Hepatocyte (in vitro differentiated cells): ENCODE measurements around the gene FRMD4B. TPM values are rescaled to one million over a fixed set of nuclear protein-coding genes. Genes with fewer than 3 reads are reported as not detected.

ENCODE experiments used
- DNase-seq: peaks from one replicate; pipeline ENCODE4 v3.0.0-alpha.2; 2016; ENCODE audit warnings: low spot score
- H2AFZ ChIP-seq: fragments of 200-600 bp; sonication (generic); 2 replicates; pipeline ENCODE4 v1.6.0; 2016; ENCODE audit warnings: antibody characterized with exemption, mild to moderate bottlenecking
- H3K27ac ChIP-seq: fragments of 200-600 bp; sonication (generic); 2 replicates; pipeline ENCODE4 v1.5.1; 2016; ENCODE audit warnings: mild to moderate bottlenecking
- H3K27me3 ChIP-seq: fragments of 200-600 bp; sonication (generic); 2 replicates; pipeline ENCODE4 v1.6.1; 2016
- H3K36me3 ChIP-seq: fragments of 200-600 bp; sonication (generic); replicated peaks from 2 replicates; pipeline ENCODE4 v1.5.1; 2016; ENCODE audit warnings: low read depth; ENCODE audit not compliant: insufficient read depth
- H3K4me1 ChIP-seq: fragments of 200-600 bp; sonication (generic); 2 replicates; pipeline ENCODE4 v1.5.1; 2016; ENCODE audit warnings: mild to moderate bottlenecking, moderate library complexity; ENCODE audit not compliant: insufficient read depth
- H3K4me2 ChIP-seq: fragments of 200-600 bp; sonication (generic); 2 replicates; pipeline ENCODE4 v1.6.0; 2016
- H3K4me3 ChIP-seq: fragments of 200-600 bp; sonication (generic); 2 replicates; pipeline ENCODE4 v1.5.1; 2016; ENCODE audit warnings: mild to moderate bottlenecking
- H3K79me2 ChIP-seq: fragments of 200-600 bp; sonication (generic); 2 replicates; pipeline ENCODE4 v1.6.0; 2017; ENCODE audit warnings: mild to moderate bottlenecking
- H3K9me2 ChIP-seq: fragments of 200-600 bp; sonication (generic); replicated peaks from 2 replicates; pipeline ENCODE4 v1.6.0; 2017; ENCODE audit warnings: mild to moderate bottlenecking; ENCODE audit not compliant: insufficient read depth
- H3K9me3 ChIP-seq: fragments of 200-600 bp; sonication (generic); 2 replicates; pipeline ENCODE4 v1.5.1; 2016; ENCODE audit warnings: low read depth, mild to moderate bottlenecking
- H4K20me1 ChIP-seq: fragments of 200-600 bp; sonication (generic); 2 replicates; pipeline ENCODE4 v1.6.0; 2016; ENCODE audit warnings: mild to moderate bottlenecking; ENCODE audit not compliant: insufficient read depth, poor library complexity, severe bottlenecking
- EZH2 ChIP-seq: fragments of 200-600 bp; sonication (generic); IDR thresholded peaks from 2 replicates; pipeline ENCODE4 v1.6.1; 2016; ENCODE audit warnings: antibody characterized with exemption, mild to moderate bottlenecking, borderline replicate concordance
- EZH2phosphoT487 ChIP-seq: fragments of 200-600 bp; sonication (generic); IDR thresholded peaks from one replicate; pipeline ENCODE4 v1.6.1; 2018; ENCODE audit warnings: antibody characterized with exemption, mild to moderate bottlenecking, low read depth, moderate library complexity; ENCODE audit not compliant: unreplicated experiment, severe bottlenecking
- WGBS: methylation state at CpG from one replicate; pipeline ENCODE4 v1.1.6; 2016; ENCODE audit warnings: low lambda C conversion rate; ENCODE audit errors: missing lambda C conversion rate; 5-methylcytosine and 5-hydroxymethylcytosine counted together
- polyA plus RNA-seq: library from polyadenylated mRNA; unstranded; fragments of >200 nt; fragmentation: Nextera tagmentation; extraction: Ambion mirVana; gene quantifications from 2 replicates; pipeline ENCODE4 v1.2.1, GENCODE V29; 2016
- total RNA-seq: library from RNA; depleted of rRNA; stranded (reverse); fragments of >200 nt; gene quantifications from 2 replicates; pipeline ENCODE4 v1.2.3, GENCODE V29; 2014
- TF ChIP-seq, protein P1 (sequence below): fragments of 200-600 bp; sonication (generic); IDR thresholded peaks from 2 replicates; pipeline ENCODE4 v1.5.1; 2016; ENCODE audit warnings: antibody characterized with exemption, mild to moderate bottlenecking; ENCODE audit not compliant: poor library complexity

FRMD4B gene
- total and polyA plus RNA-seq, 2 experiments from 2014 or later = 10.8 to 28.1 TPM

DNA sequence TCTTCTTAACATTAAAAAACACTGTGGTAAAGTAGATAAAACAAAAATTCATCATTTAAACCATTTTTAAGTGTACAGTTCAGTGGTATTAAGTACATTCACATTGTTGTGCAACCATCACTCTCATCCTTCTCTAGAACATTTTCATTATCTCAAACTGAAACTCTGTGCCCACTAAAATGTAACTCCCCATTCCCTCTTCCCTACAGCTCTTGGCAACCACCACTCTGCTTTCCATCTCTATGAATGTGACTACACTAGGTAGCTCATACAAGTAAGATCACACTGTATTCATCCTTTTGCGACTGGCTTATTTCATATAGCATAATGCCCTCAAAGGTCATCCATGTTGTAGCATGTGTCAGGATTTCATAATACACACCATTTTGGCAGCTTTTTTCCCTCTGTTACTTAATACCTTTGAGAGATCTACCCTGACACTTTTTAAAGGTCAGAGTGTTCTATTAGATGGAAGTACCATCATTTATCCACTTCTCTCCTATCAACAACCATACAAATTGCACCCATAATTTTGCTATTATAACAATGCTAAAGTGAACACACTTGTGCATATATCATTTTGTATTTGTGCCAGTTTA, 42.9 kb upstream of the FRMD4B start:
- Histone ChIP-seq H3K36me3 (no peaks in the 10 kb centered on the region), H3K4me3 (no peak overlapping the region), H4K20me1 (no peaks in the 10 kb centered on the region), H3K27me3 (no peaks in the 10 kb centered on the region), H3K9me3 (no peaks in the 10 kb centered on the region), H2AFZ (no peak overlapping the region), H3K4me1 (peaks cover 8% of the 10 kb centered on the region), H3K9me2 (no peaks in the 10 kb centered on the region), H3K4me2 (no peak overlapping the region), H3K27ac (no peak overlapping the region), H3K79me2 (no peaks in the 10 kb centered on the region)
- no peak for DNase-seq
- no peak for TF ChIP-seq EZH2phosphoT487
- TF ChIP-seq, protein P1, sequence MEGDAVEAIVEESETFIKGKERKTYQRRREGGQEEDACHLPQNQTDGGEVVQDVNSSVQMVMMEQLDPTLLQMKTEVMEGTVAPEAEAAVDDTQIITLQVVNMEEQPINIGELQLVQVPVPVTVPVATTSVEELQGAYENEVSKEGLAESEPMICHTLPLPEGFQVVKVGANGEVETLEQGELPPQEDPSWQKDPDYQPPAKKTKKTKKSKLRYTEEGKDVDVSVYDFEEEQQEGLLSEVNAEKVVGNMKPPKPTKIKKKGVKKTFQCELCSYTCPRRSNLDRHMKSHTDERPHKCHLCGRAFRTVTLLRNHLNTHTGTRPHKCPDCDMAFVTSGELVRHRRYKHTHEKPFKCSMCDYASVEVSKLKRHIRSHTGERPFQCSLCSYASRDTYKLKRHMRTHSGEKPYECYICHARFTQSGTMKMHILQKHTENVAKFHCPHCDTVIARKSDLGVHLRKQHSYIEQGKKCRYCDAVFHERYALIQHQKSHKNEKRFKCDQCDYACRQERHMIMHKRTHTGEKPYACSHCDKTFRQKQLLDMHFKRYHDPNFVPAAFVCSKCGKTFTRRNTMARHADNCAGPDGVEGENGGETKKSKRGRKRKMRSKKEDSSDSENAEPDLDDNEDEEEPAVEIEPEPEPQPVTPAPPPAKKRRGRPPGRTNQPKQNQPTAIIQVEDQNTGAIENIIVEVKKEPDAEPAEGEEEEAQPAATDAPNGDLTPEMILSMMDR = no peak
- no peak for TF ChIP-seq EZH2
- 100% methylated on average over 1 of the region's 1 CpG for WGBS

DNA sequence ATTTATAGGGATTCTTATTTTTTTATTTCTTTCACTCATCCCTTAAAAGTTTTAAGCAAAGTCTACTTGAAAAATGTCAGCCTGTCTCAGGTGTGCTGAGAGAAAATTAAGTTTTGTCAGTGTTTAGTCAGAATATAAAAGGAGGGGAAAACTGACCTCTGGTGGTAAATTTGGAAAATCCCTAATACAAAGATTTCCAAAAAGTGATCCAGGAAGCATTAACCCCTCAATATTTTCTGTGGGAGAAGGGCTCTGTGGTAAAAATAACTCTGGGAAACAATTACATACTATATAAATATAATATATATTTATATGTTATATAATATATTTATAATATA, 41.0 kb upstream of the FRMD4B start:
- H3K36me3 ChIP-seq = no peaks in the 10 kb centered on the region
- H3K27ac ChIP-seq = peak overlapping the region; percentile 72
- H3K4me3 ChIP-seq = no peak overlapping the region
- no peaks in the 10 kb centered on the region for H3K4me1 ChIP-seq
- H3K79me2 ChIP-seq = no peaks in the 10 kb centered on the region
- no peaks in the 10 kb centered on the region for H3K27me3 ChIP-seq
- H4K20me1 ChIP-seq = no peaks in the 10 kb centered on the region
- no peak overlapping the region for H3K4me2 ChIP-seq
- no peak for DNase-seq
- no peak overlapping the region for H2AFZ ChIP-seq
- H3K9me3 ChIP-seq = no peaks in the 10 kb centered on the region
- TF ChIP-seq, protein P1 = peak; percentile 33
- TF ChIP-seq EZH2 = no peak
- no peaks in the 10 kb centered on the region for H3K9me2 ChIP-seq

DNA sequence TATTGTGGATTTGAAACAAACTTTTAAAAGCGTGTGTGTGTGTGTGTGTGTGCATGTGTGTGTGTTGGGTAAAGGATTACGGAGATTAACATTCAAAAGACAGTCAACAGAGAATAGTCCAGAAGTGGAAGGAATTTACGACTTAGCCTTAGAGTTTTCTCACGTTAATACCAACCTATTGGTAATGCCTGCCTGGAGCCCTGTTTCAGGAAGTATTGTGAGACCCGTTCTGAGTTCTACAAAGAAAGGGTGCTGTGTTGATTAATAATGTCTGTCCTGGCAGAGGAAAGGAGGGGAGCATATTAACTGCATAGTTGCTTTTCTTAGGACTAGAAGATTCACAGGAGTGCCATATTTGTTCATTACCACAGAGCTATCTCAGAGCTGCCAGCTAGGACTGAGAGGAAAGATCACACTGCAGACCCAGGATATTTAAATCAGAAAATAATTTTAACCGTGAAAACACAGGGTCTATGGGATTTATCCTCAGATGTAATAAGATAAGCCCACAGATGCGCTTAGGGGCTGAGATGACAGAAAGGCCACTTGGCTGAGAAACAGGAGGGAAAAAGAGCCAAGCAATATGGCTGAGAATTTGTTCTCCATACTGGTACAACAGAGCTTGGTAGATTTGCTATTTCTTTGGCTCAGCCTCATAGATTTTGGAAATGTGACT, 40.5 kb upstream of the FRMD4B start:
- no peaks in the 10 kb centered on the region for H3K27me3 ChIP-seq
- no peaks in the 10 kb centered on the region for H3K79me2 ChIP-seq
- no peak for TF ChIP-seq EZH2
- TF ChIP-seq, protein P1 = no peak
- no peak for TF ChIP-seq EZH2phosphoT487
- DNase-seq = peak; percentile 32
- no peaks in the 10 kb centered on the region for H3K4me1 ChIP-seq
- no peaks in the 10 kb centered on the region for H3K36me3 ChIP-seq
- no peaks in the 10 kb centered on the region for H3K9me3 ChIP-seq
- no peak overlapping the region for H2AFZ ChIP-seq
- no peaks in the 10 kb centered on the region for H3K9me2 ChIP-seq
- no peak overlapping the region for H3K4me3 ChIP-seq
- peak overlapping the region; percentile 72 for H3K27ac ChIP-seq
- no peaks in the 10 kb centered on the region for H4K20me1 ChIP-seq
- peak overlapping the region; percentile 26 for H3K4me2 ChIP-seq
- WGBS = 54% methylated on average over 7 of the region's 7 CpGs
